Measurements from ENCODE around the gene FAM240B. TPM values are rescaled to one million over a fixed set of nuclear protein-coding genes. Genes with fewer than 3 reads are reported as not detected.

Gene FAM240B
- total and polyA plus RNA-seq, 2 experiments from 2014 or later = not detected

- Mint-ChIP-seq H3K9me3 (no peaks in the 10 kb centered on the region; the same call in 2 of the 3 replicates), H3K27ac (no peak overlapping the region), H3K4me1 (peaks cover 40% of the 10 kb centered on the region), H3K36me3 (ENCODE audit: low read depth) (no peaks in the 10 kb centered on the region; the same call in 2 of the 3 replicates), H3K4me3 (no peak overlapping the region), H3K27me3 (ENCODE audit: insufficient read depth, low read depth, poor library complexity) (peaks cover 7% of the 10 kb centered on the region)
- Histone ChIP-seq H2AFZ (peak overlapping the region; percentile 28; the same call in 1 of the 2 replicates), H3K27me3 (ENCODE audit: insufficient read depth) (no peaks in the 10 kb centered on the region), H3K4me1 (ENCODE audit: insufficient read depth) (peaks cover 34% of the 10 kb centered on the region), H3K4me2 (no peak overlapping the region), H3F3A (replicated peaks; ENCODE audit: low read depth) (no peaks in the 10 kb centered on the region), H3K79me2 (replicated peaks; ENCODE audit: insufficient read depth) (no peaks in the 10 kb centered on the region), H3K27ac (ENCODE audit: low read depth) (no peak overlapping the region), H3K36me3 (ENCODE audit: insufficient read depth) (no peaks in the 10 kb centered on the region), H4K20me1 (replicated peaks; ENCODE audit: insufficient read depth) (no peaks in the 10 kb centered on the region), H3K4me3 (no peak overlapping the region), H3K9me2 (ENCODE audit: insufficient read depth) (peaks cover 7% of the 10 kb centered on the region; the same call in 1 of the 2 replicates)
- ATAC-seq (no peak), DNase-seq (ENCODE audit: low spot score) (no peak)
- TF ChIP-seq STAT1 (IDR thresholded peaks at IDR 0.05; ENCODE audit: unreplicated experiment) (no peak), POLR2AphosphoS5 (IDR thresholded peaks at IDR 0.05; ENCODE audit: low read depth) (no peak), EZH2phosphoT487 (IDR thresholded peaks at IDR 0.05; ENCODE audit: unreplicated experiment) (no peak), CREB1 (CRISPR knock-in tag; IDR thresholded peaks at IDR 0.05; ENCODE audit: low read depth) (no peak), JUNB (IDR thresholded peaks at IDR 0.05; ENCODE audit: unreplicated experiment) (no peak), ZNF462 (CRISPR knock-in tag; IDR thresholded peaks at IDR 0.05) (no peak), ZNF114 (CRISPR knock-in tag; IDR thresholded peaks at IDR 0.05) (no peak), NANOG (IDR thresholded peaks at IDR 0.05; ENCODE audit: borderline replicate concordance) (no peak), EZH2 (IDR thresholded peaks at IDR 0.05; ENCODE audit: low read depth, unreplicated experiment) (no peak), ZNF331 (CRISPR knock-in tag; IDR thresholded peaks at IDR 0.05; ENCODE audit: low read depth) (no peak)
- TF ChIP-seq, protein P1, sequence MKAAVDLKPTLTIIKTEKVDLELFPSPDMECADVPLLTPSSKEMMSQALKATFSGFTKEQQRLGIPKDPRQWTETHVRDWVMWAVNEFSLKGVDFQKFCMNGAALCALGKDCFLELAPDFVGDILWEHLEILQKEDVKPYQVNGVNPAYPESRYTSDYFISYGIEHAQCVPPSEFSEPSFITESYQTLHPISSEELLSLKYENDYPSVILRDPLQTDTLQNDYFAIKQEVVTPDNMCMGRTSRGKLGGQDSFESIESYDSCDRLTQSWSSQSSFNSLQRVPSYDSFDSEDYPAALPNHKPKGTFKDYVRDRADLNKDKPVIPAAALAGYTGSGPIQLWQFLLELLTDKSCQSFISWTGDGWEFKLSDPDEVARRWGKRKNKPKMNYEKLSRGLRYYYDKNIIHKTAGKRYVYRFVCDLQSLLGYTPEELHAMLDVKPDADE (IDR thresholded peaks at IDR 0.05) = no peak
- TF ChIP-seq, protein P2, sequence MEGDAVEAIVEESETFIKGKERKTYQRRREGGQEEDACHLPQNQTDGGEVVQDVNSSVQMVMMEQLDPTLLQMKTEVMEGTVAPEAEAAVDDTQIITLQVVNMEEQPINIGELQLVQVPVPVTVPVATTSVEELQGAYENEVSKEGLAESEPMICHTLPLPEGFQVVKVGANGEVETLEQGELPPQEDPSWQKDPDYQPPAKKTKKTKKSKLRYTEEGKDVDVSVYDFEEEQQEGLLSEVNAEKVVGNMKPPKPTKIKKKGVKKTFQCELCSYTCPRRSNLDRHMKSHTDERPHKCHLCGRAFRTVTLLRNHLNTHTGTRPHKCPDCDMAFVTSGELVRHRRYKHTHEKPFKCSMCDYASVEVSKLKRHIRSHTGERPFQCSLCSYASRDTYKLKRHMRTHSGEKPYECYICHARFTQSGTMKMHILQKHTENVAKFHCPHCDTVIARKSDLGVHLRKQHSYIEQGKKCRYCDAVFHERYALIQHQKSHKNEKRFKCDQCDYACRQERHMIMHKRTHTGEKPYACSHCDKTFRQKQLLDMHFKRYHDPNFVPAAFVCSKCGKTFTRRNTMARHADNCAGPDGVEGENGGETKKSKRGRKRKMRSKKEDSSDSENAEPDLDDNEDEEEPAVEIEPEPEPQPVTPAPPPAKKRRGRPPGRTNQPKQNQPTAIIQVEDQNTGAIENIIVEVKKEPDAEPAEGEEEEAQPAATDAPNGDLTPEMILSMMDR (conservative IDR thresholded peaks at IDR 0.05; ENCODE audit: low read depth in 2 of 2) = no peak
- TF ChIP-seq, protein P3, sequence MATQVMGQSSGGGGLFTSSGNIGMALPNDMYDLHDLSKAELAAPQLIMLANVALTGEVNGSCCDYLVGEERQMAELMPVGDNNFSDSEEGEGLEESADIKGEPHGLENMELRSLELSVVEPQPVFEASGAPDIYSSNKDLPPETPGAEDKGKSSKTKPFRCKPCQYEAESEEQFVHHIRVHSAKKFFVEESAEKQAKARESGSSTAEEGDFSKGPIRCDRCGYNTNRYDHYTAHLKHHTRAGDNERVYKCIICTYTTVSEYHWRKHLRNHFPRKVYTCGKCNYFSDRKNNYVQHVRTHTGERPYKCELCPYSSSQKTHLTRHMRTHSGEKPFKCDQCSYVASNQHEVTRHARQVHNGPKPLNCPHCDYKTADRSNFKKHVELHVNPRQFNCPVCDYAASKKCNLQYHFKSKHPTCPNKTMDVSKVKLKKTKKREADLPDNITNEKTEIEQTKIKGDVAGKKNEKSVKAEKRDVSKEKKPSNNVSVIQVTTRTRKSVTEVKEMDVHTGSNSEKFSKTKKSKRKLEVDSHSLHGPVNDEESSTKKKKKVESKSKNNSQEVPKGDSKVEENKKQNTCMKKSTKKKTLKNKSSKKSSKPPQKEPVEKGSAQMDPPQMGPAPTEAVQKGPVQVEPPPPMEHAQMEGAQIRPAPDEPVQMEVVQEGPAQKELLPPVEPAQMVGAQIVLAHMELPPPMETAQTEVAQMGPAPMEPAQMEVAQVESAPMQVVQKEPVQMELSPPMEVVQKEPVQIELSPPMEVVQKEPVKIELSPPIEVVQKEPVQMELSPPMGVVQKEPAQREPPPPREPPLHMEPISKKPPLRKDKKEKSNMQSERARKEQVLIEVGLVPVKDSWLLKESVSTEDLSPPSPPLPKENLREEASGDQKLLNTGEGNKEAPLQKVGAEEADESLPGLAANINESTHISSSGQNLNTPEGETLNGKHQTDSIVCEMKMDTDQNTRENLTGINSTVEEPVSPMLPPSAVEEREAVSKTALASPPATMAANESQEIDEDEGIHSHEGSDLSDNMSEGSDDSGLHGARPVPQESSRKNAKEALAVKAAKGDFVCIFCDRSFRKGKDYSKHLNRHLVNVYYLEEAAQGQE (IDR thresholded peaks at IDR 0.05; ENCODE audit: unreplicated experiment) = no peak
These were observed 39.0 kb downstream of the FAM240B start for GRCh38 chr9:38680837-38681445.

Data from GM23338 (cell line).